ENCODE results near the gene SUCLG1.
"Not testable (repeated sequence)": the region's sequence is repeated elsewhere in the genome, so short reads cannot be mapped to it uniquely, and the experiment has no call there.

The SUCLG1 gene

DNA sequence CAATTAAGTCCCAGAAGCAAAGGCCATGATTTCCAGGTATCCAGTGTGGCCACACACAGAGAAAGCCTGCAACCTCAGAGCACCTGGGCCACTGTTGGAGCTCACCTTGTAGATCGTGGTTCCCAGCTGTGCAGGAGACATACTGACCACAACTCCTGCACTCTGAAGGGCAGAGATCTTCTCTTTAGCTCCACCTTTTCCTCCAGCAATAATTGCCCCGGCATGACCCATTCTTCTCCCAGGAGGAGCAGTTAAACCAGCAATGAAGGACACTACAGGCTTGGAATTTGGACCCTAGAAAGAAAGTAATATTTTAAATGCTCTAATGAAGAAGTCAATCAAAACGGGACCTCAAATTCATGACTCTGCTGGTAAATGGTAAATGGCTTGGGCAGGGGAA, 33.8 kb downstream of the SUCLG1 start:
- no peak for TF ChIP-seq CTCF (conservative IDR thresholded peaks at IDR 0.05; ENCODE audit: low read depth, low read length)
- DNase-seq (ENCODE audit: low read depth) = no peak
- no peak overlapping the region for H3K4me3 ChIP-seq (ENCODE audit: low read depth, low read length)

GRCh38 chr2:84424152-84424551, 34.9 kb downstream of the SUCLG1 start:
- no peak overlapping the region for H3K4me3 ChIP-seq (ENCODE audit: low read depth, low read length)
- peak; percentile 60 for TF ChIP-seq CTCF (conservative IDR thresholded peaks at IDR 0.05; ENCODE audit: low read depth, low read length)
- peak; percentile 54 for DNase-seq (ENCODE audit: low read depth)

- DNase-seq (ENCODE audit: low read depth) = no peak
- H3K4me3 ChIP-seq (ENCODE audit: low read depth, low read length) = no peak overlapping the region
- no peak for TF ChIP-seq CTCF (conservative IDR thresholded peaks at IDR 0.05; ENCODE audit: low read depth, low read length)
Measured at GRCh38 chr2:84421791-84422190, 37.3 kb downstream of the SUCLG1 start.

- no peak for DNase-seq (ENCODE audit: low read depth)
- H3K4me3 ChIP-seq (ENCODE audit: low read depth, low read length) = no peak overlapping the region
- TF ChIP-seq CTCF (conservative IDR thresholded peaks at IDR 0.05; ENCODE audit: low read depth, low read length) = no peak
Measured at GRCh38 chr2:84421197-84421596, 37.9 kb downstream of the SUCLG1 start.

- H3K4me3 ChIP-seq (ENCODE audit: low read depth, low read length) = no peak overlapping the region
- DNase-seq (ENCODE audit: low read depth) = peak; percentile 68
- no peak for TF ChIP-seq CTCF (conservative IDR thresholded peaks at IDR 0.05; ENCODE audit: low read depth, low read length)
Measured at GRCh38 chr2:84417453-84418145, 41.5 kb downstream of the SUCLG1 start.

DNA sequence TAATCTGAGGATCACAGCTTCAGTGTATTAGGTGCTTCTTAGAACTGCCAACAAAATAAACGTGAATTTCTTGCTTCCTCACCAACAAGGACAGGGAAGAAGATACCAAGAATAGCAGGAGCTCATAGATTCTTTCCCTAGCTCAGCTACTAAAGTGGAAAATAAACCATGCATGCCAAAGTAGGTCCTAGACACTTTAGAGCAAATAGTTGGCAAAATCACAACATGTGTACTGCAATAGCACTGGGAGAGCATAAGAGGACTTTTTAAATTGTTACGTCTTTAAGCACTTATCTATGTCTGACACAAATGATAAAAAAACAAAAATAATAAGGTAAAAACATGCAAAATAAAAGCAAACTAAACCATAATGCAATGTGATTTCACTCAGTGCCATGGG, 49.5 kb downstream of the SUCLG1 start:
- TF ChIP-seq CTCF (conservative IDR thresholded peaks at IDR 0.05; ENCODE audit: low read depth, low read length) = no peak
- no peak overlapping the region for H3K4me3 ChIP-seq (ENCODE audit: low read depth, low read length)
- no peak for DNase-seq (ENCODE audit: low read depth)

DNA sequence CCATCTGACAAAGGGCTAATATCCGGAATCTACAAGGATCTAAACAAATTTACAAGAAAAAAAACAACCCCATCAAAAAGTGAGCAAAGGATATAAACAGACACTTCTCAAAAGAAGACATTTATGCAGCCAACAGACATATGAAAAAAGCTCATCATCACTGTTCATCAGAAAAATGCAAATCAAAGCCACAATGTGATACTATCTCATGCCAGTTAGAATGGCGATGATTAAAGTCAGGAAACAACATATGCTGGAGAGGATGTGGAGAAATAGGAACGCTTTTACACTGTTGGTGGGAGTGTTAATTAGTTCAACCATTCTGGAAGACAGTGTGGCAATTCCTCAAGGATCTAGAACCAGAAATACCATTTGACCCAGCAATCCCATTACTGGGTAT, 57.0 kb downstream of the SUCLG1 start:
- not testable (repeated sequence) for DNase-seq (ENCODE audit: low read depth); H3K4me3 ChIP-seq (ENCODE audit: low read depth, low read length)

GRCh38 chr2:84399839-84400238, 59.2 kb downstream of the SUCLG1 start:
- not testable (repeated sequence) for H3K4me3 ChIP-seq (ENCODE audit: low read depth, low read length); DNase-seq (ENCODE audit: low read depth)
